Measurements from ENCODE around the gene KCNIP4. TPM values are rescaled to one million over a fixed set of nuclear protein-coding genes. Genes with fewer than 3 reads are reported as not detected.

The KCNIP4 gene
- polyA plus RNA-seq, 6 donors from 2014 or later, result 0.14 to 0.22 (median 0.22) TPM; not detected in 3

- no peaks in the 10 kb centered on the region for H3K27me3 Mint-ChIP-seq
- no peak for ATAC-seq (ENCODE audit: low read depth in 2 of 2)
Observed at GRCh38 chr4:21677173-21677572, 271.4 kb downstream of the KCNIP4 start.

DNA sequence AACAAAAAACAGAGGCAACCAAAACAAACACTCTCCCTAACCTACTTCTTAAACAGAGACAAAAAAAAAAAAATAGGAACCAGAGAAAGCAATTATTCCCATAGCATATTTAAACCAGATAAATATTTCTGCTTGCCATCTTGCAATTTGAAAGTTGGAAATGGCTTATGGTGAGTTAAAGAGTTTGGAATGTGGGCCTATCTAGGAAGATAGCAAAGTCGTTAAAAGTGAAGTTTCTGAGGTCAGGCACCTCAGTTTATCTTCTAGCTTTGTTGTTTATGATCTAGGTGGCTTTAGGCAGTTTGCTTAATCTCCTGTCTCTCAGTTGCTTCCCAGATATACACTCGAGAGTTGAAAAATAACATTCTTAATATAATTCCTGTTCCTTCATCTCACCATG is 284.2 kb downstream of the KCNIP4 start:
- no peaks in the 10 kb centered on the region for H3K36me3 Mint-ChIP-seq
- no peaks in the 10 kb centered on the region for H3K27me3 Mint-ChIP-seq
- no peak for ATAC-seq (ENCODE audit: low read depth in 2 of 2)
- H3K4me3 Mint-ChIP-seq, result no peak overlapping the region
- DNase-seq, result no peak
- peaks cover 0 to 15% (median 5%) of the 10 kb centered on the region in 7 donors for H3K9me3 Mint-ChIP-seq
- no peaks in the 10 kb centered on the region for H3K4me1 Mint-ChIP-seq
- no peak overlapping the region for H3K27ac Mint-ChIP-seq

More at GRCh38 chr4:21677173-21677572, 271.4 kb downstream of the KCNIP4 start:
- Mint-ChIP-seq H3K27ac (no peak overlapping the region), H3K9me3 (peaks cover 0 to 6% (median 1%) of the 10 kb centered on the region in 7 donors), H3K36me3 (no peaks in the 10 kb centered on the region), H3K4me1 (no peaks in the 10 kb centered on the region), H3K4me3 (no peak overlapping the region)
- DNase-seq, result no peak

DNA sequence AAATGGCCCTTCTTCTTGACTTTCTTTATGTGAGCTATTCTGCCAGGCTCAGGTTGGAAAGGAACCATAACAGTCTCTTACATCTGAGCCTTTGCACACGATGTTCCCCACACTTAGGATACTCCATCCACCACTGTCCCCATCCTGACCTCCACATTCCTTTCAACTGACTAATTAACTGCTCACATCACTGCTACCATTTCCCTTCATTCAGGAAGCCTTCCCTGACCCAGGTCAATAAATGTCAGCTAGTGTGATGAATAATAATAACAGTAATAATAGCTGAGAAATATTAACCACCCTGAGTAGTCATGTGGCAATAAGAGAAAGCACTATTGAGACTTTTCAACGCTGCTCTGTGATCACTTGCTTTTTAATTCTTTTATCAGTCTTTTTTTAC is 291.7 kb downstream of the KCNIP4 start:
- H3K4me3 Mint-ChIP-seq, result no peak overlapping the region
- no peaks in the 10 kb centered on the region for H3K27me3 Mint-ChIP-seq
- peaks cover 0 to 5% (median 0%) of the 10 kb centered on the region in 7 donors for H3K9me3 Mint-ChIP-seq
- ATAC-seq (ENCODE audit: low read depth in 2 of 2), result no peak
- no peaks in the 10 kb centered on the region for H3K36me3 Mint-ChIP-seq
- DNase-seq, result no peak
- H3K27ac Mint-ChIP-seq, result no peak overlapping the region
- H3K4me1 Mint-ChIP-seq, result no peaks in the 10 kb centered on the region

DNA sequence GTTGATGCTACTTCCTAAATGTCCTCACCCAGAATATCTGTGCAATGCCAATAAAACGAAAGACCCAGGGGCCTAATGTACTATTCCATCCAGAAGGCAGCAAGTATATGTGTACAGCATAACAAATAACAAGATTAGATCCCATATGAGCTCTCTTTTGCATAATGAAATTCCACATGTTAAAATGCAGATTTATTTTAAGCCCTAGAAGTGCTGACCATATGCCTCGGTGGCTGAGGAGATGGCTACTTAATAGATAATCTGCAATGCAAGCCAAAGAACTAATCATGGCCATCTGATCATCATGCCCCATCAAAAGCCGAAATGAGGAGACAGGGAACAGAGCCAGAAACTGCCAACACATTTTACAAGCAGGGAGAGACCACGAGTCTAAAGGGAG is 293.5 kb downstream of the KCNIP4 start:
- Mint-ChIP-seq H3K36me3 (no peaks in the 10 kb centered on the region), H3K9me3 (peaks cover 0 to 5% (median 0%) of the 10 kb centered on the region in 7 donors), H3K27me3 (no peaks in the 10 kb centered on the region), H3K4me3 (no peak overlapping the region), H3K4me1 (no peaks in the 10 kb centered on the region), H3K27ac (no peak overlapping the region)
- no peak for DNase-seq
- no peak for ATAC-seq (ENCODE audit: low read depth in 2 of 2)

- no peak overlapping the region for H3K4me3 Mint-ChIP-seq
- H3K36me3 Mint-ChIP-seq, result no peaks in the 10 kb centered on the region
- no peaks in the 10 kb centered on the region for H3K4me1 Mint-ChIP-seq
- no peak for ATAC-seq (ENCODE audit: low read depth in 2 of 2)
- no peaks in the 10 kb centered on the region for H3K27me3 Mint-ChIP-seq
- no peak overlapping the region for H3K27ac Mint-ChIP-seq
- DNase-seq, result no peak
- peaks cover 0 to 5% (median 0%) of the 10 kb centered on the region in 7 donors for H3K9me3 Mint-ChIP-seq
Observed at GRCh38 chr4:21652508-21653231, 295.9 kb downstream of the KCNIP4 start.

DNA sequence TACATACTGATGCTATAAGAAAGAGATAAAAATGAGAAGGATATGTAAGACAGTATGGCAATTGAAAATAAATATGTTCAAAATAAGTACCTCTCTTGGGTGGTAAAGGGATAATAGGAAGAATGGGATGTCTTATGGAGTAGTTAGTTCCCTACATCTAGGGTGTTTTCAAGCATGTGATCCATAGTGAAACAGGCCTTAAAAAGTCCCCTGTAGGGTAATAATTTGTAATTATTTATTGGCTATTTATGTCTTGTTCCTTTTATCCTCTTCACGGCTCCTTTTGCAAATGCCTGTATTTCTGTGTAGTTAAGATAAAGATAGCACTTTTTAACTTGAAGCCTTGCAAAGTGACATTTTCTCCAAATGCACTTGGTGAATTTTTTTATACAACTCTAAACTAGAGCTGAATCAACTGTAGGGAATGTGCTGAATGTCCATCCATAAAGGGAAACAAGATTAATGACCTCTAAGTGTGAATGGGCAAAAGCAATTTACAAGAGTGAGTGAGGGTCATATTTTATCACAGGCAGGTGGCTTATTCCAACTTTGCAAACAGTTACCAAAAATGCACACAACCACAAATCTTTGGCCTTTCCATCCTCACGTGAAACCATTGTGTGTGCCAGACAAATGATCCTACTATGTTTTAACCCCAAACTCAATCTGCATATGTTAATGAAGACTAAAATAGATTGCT is 299.0 kb downstream of the KCNIP4 start:
- no peak overlapping the region for H3K4me3 Mint-ChIP-seq
- DNase-seq (no peak), ATAC-seq (ENCODE audit: low read depth in 2 of 2) (no peak)
- H3K27ac Mint-ChIP-seq, result no peak overlapping the region
- H3K27me3 Mint-ChIP-seq, result no peaks in the 10 kb centered on the region
- no peaks in the 10 kb centered on the region for H3K4me1 Mint-ChIP-seq
- H3K9me3 Mint-ChIP-seq, result peaks cover 0 to 6% (median 2%) of the 10 kb centered on the region in 7 donors
- no peaks in the 10 kb centered on the region for H3K36me3 Mint-ChIP-seq

- Mint-ChIP-seq H3K27ac (no peak overlapping the region), H3K4me3 (no peak overlapping the region), H3K36me3 (no peaks in the 10 kb centered on the region), H3K4me1 (no peaks in the 10 kb centered on the region), H3K27me3 (no peaks in the 10 kb centered on the region), H3K9me3 (peaks cover 0 to 5% (median 2%) of the 10 kb centered on the region in 7 donors)
- ATAC-seq (ENCODE audit: low read depth in 2 of 2) (no peak), DNase-seq (no peak)
Observed at GRCh38 chr4:21645776-21646175, 302.8 kb downstream of the KCNIP4 start.

GRCh38 chr4:21641696-21642095 is 306.9 kb downstream of the KCNIP4 start:
- DNase-seq (no peak), ATAC-seq (ENCODE audit: low read depth in 2 of 2) (no peak)
- H3K27me3 Mint-ChIP-seq, result no peaks in the 10 kb centered on the region
- peaks cover 0 to 5% (median 3%) of the 10 kb centered on the region in 7 donors for H3K9me3 Mint-ChIP-seq
- H3K4me1 Mint-ChIP-seq, result no peaks in the 10 kb centered on the region
- H3K36me3 Mint-ChIP-seq, result no peaks in the 10 kb centered on the region
- no peak overlapping the region for H3K27ac Mint-ChIP-seq
- H3K4me3 Mint-ChIP-seq, result no peak overlapping the region

GRCh38 chr4:21638171-21638725 is 310.3 kb downstream of the KCNIP4 start:
- Mint-ChIP-seq H3K27me3 (no peaks in the 10 kb centered on the region), H3K4me3 (no peak overlapping the region), H3K4me1 (no peaks in the 10 kb centered on the region), H3K27ac (no peak overlapping the region), H3K36me3 (no peaks in the 10 kb centered on the region), H3K9me3 (peaks cover 0 to 10% (median under 1%) of the 10 kb centered on the region in 7 donors)
- DNase-seq (no peak), ATAC-seq (ENCODE audit: low read depth in 2 of 2) (no peak)

DNA sequence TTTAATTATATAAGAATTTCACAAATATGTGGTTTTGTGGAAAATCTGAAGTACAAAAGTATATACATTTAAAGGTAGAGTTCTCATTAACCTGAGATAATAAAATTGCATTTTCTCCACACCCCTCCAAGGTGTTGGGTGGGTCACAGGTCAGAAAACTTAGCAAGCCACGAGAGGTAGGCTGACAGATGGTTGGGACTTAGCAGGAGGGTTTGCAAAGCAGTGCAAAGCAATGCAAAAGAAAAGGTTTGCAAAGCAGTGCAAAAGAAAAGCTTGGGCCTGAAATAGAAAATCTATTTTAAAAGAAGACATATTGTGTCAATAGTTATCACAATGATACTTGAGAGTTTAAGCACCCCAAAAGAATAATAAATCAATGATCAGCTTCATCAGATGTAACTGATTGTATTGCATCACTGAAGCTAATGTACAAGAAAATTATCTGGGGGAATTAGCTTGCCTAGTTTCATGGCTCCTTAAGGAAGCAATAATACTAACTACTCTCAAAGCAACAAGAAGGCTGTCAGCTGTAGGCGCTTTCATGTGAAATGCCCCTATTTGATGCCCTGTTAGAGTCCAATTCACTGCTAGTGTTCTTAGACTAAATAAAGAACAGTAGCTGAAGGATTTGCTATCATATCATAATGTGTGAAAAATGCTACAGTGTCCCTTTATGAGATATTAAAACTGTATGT is 319.5 kb downstream of the KCNIP4 start:
- no peaks in the 10 kb centered on the region for H3K4me1 Mint-ChIP-seq
- no peak for ATAC-seq (ENCODE audit: low read depth in 2 of 2)

DNA sequence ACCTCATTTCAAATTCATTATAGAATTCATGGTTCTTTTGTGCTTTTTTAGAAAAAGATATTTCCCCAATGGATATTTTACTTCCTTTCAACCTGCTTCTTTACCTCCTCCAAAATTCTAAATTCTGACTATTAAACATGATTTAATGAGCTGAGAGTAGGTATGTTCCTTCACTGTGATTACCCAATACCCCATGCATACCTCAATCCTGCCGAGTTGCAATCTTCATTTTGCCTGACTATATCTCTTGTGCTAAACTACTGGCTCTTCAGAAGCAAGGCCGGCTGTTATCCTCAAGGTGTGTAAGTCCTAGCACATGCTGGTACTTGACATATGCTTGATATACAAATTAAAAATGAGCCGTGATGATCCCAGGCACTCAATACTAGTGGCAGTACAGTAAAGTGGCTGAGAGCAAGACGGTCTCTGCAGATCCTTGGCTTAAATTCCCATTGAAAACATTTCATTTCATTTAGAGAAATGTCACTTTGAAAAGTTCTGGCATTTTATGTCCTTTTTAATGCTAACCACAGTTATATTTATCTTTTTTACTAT is 320.4 kb downstream of the KCNIP4 start:
- ATAC-seq (ENCODE audit: low read depth in 2 of 2) (no peak), DNase-seq (no peak)
- Mint-ChIP-seq H3K36me3 (no peaks in the 10 kb centered on the region), H3K9me3 (peaks cover 0 to 12% (median 3%) of the 10 kb centered on the region in 7 donors), H3K4me3 (no peak overlapping the region), H3K27ac (no peak overlapping the region), H3K4me1 (no peaks in the 10 kb centered on the region), H3K27me3 (no peaks in the 10 kb centered on the region)

More for the DNA sequence above, 319.5 kb downstream of the KCNIP4 start:
- no peaks in the 10 kb centered on the region for H3K27me3 Mint-ChIP-seq
- H3K27ac Mint-ChIP-seq, result no peak overlapping the region
- H3K4me3 Mint-ChIP-seq, result no peak overlapping the region
- no peak for DNase-seq
- no peaks in the 10 kb centered on the region for H3K36me3 Mint-ChIP-seq
- peaks cover 0 to 12% (median 3%) of the 10 kb centered on the region in 7 donors for H3K9me3 Mint-ChIP-seq

DNA sequence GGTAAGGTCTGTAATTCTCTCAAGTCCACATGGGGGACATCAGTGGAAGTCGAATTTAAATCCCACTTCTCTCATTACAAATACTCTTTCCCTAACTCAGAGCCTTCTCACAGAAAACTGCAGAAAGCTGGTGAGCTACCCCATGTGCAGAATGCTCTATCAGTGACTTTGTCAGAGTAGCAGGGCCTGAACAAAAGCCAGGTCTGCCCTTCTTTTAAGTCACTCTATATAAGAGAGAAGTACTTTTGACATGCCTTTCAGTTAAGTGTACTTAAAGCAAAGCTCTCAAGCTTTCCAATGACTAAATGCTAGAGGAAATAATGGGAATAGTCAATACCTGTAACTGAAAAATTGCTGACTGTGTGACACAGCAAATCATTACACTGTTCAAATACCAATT is 323.1 kb downstream of the KCNIP4 start:
- Mint-ChIP-seq H3K4me1 (no peaks in the 10 kb centered on the region), H3K4me3 (no peak overlapping the region), H3K27me3 (no peaks in the 10 kb centered on the region), H3K9me3 (peaks cover 0 to 8% (median 3%) of the 10 kb centered on the region in 7 donors), H3K36me3 (no peaks in the 10 kb centered on the region), H3K27ac (no peak overlapping the region)
- DNase-seq, result no peak
- ATAC-seq (ENCODE audit: low read depth in 2 of 2), result no peak

GRCh38 chr4:21605006-21605405 is 343.6 kb downstream of the KCNIP4 start:
- Mint-ChIP-seq H3K9me3 (peaks cover 0 to 12% (median 7%) of the 10 kb centered on the region in 7 donors), H3K27me3 (no peaks in the 10 kb centered on the region), H3K4me3 (no peak overlapping the region), H3K27ac (no peak overlapping the region), H3K4me1 (no peaks in the 10 kb centered on the region), H3K36me3 (no peaks in the 10 kb centered on the region)
- ATAC-seq (ENCODE audit: low read depth in 2 of 2) (no peak), DNase-seq (no peak)

All from naive B cell (primary cell).